ENCODE measurements around the gene CHSY1.

GRCh38 chr15:101210466-101210865 is 41.4 kb downstream of the CHSY1 start:
- TF ChIP-seq CTCF (IDR thresholded peaks at IDR 0.05 in 8 of 11, conservative IDR thresholded peaks at IDR 0.05 in 3 of 11) = no peak
- no peak for TF ChIP-seq POLR2AphosphoS5 (IDR thresholded peaks at IDR 0.05)
- TF ChIP-seq POLR2A (IDR thresholded peaks at IDR 0.05) = no peak
